Right atrium auricular region (tissue), 2 donors: Measurements from ENCODE around the gene DLG2. TPM values are rescaled to one million over a fixed set of nuclear protein-coding genes. Genes with fewer than 3 reads are reported as not detected.

Experiments used
- DNase-seq: peaks from one replicate; pipeline ENCODE4 v3.0.0-alpha.2; 2019; ENCODE audit warnings: low spot score
- H3K27ac ChIP-seq, 2 donors: fragments of 200-600 bp; sonication (generic); 1 replicate in 1 of 2; 2 replicates in 1 of 2; pipeline ENCODE4 v1.5.1; 2016 to 2019
- H3K27me3 ChIP-seq, 2 donors: fragments of 200-600 bp; sonication (generic); one replicate each; pipeline versions ENCODE4 v1.5.1 to v1.6.0; 2017 to 2019
- H3K36me3 ChIP-seq: fragments of 200-600 bp; sonication (generic); one replicate; pipeline ENCODE4 v1.5.1; 2016
- H3K4me1 ChIP-seq, 2 donors: fragments of 200-600 bp; sonication (generic); one replicate each; pipeline versions ENCODE4 v1.5.1 to v1.6.0; 2017 to 2019
- H3K4me3 ChIP-seq, 2 donors: fragments of 200-600 bp; sonication (generic); 1 replicate in 1 of 2; 2 replicates in 1 of 2; pipeline ENCODE4 v1.5.1; 2017 to 2019; ENCODE audit warnings: mild to moderate bottlenecking in 1 of 2, moderate library complexity in 1 of 2
- H3K9me3 ChIP-seq, 2 donors: fragments of 200-600 bp; sonication (generic); one replicate each; pipeline ENCODE4 v1.5.1; 2019
- CTCF ChIP-seq, 2 donors: fragments of 200-600 bp; sonication (generic); IDR thresholded peaks; one replicate each; pipeline ENCODE4 v1.5.1; 2019; ENCODE audit warnings: antibody characterized with exemption in 2 of 2
- total RNA-seq, 2 donors: library from RNA; depleted of rRNA; stranded (reverse); fragments of >200 nt; gene quantifications; one replicate each; pipeline ENCODE4 v1.1.0, GENCODE V29; 2016

DLG2 gene
- total RNA-seq, 2 donors from 2014 or later, result 6.6 to 6.7 TPM

DNA sequence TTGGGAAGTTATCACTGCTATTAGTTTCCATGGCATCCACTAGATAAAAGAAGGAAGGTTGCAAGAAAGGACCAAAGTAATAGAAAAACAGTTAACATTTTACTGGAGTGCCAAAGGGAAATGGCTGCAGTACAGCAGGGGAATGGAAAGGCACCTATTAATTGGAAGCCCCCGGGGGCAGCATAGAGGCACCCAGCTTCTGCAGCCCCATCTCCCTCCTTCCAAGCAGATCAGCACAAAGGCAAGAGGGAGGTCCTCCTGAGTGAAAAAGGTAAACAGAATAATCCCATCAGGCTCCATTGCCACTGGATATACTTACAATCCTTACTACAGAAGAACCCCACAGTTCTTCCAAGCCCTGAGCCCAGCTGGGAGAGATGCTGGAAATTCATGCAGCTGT lies 887.1 kb downstream of the DLG2 start:
- no peak for DNase-seq
- TF ChIP-seq CTCF (IDR thresholded peaks at IDR 0.05), result no peak

DNA sequence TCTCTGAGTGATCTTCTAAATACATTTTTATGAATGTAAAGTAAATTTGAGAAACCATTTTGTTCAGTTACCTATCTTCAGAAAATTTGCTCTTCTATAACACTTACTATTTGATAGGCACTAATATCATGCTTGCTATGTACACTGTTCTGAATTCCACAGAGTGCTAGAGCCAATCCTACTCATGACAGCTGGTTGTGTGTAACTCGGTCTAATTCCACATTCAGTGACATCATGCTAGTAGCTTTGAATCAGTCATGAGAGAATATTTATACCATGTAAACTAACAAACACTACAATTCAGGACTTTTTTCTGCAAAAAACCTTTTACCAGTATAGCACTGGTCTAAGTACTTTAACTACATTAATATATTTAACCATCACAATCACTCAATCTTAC lies 902.9 kb downstream of the DLG2 start:
- Histone ChIP-seq H3K4me1 (peaks cover 0 to 8% of the 10 kb centered on the region in 2 donors), H3K36me3 (no peaks in the 10 kb centered on the region), H3K27ac (no peak overlapping the region), H3K27me3 (no peaks in the 10 kb centered on the region), H3K9me3 (no peaks in the 10 kb centered on the region), H3K4me3 (no peak overlapping the region)
- no peak for DNase-seq
- TF ChIP-seq CTCF (IDR thresholded peaks at IDR 0.05), result no peak

More for the DNA sequence above, 887.1 kb downstream of the DLG2 start:
- no peak overlapping the region for H3K4me3 ChIP-seq
- H3K27me3 ChIP-seq, result no peaks in the 10 kb centered on the region
- no peak overlapping the region for H3K27ac ChIP-seq
- H3K36me3 ChIP-seq, result no peaks in the 10 kb centered on the region
- no peaks in the 10 kb centered on the region for H3K9me3 ChIP-seq
- no peaks in the 10 kb centered on the region for H3K4me1 ChIP-seq

DNA sequence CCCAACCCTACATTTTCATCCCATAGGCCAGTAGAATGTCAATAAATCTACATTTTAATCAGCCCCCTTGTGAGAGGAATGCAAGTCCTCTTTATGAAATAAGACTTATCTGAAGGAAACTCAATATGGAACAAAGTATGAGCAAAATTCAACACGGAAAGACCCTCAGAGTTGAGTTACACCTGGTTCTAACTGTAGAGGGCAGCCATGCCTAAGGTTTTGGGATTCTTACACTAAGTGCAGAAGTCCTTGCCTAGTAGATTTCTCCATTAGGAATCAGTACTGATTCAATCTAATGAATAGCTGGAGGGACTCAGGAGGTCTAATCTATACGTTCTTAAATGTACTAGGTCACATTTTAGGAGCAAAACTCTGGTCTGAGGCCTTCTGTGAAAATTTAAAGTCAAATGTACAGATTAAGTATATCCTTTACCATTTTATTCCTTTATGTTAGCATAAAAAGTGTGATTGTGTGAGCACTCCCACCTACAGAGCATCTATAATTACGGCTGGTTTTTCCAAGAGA lies 904.5 kb downstream of the DLG2 start:
- H3K4me3 ChIP-seq, result no peak overlapping the region
- no peaks in the 10 kb centered on the region for H3K9me3 ChIP-seq
- TF ChIP-seq CTCF (IDR thresholded peaks at IDR 0.05), result no peak
- peaks cover 0 to 8% of the 10 kb centered on the region in 2 donors for H3K4me1 ChIP-seq
- H3K36me3 ChIP-seq, result no peaks in the 10 kb centered on the region
- H3K27me3 ChIP-seq, result no peaks in the 10 kb centered on the region
- no peak for DNase-seq
- no peak overlapping the region for H3K27ac ChIP-seq

DNA sequence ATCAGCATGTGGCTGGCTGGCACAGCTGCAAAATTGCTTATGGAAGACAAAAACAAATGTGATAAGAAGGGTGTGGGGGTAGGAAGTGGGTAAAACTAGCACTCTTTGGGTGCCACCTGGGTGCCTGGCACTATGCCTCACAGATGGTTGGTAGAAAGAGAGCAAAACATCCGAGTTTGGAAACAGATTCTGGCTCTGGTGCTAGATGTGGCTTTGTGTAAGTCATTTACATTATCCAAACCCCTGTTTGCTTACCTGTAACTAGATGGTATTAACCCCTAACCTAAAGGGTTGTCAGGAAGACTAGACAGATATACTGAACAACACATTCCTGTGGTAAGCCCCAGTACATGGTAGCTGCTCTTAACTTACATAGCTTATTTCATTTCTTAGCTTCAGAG lies 905.6 kb downstream of the DLG2 start:
- Histone ChIP-seq H3K4me1 (peaks cover 0 to 8% of the 10 kb centered on the region in 2 donors), H3K27ac (no peak overlapping the region), H3K4me3 (no peak overlapping the region), H3K27me3 (no peaks in the 10 kb centered on the region), H3K9me3 (no peaks in the 10 kb centered on the region), H3K36me3 (no peaks in the 10 kb centered on the region)
- no peak for DNase-seq
- TF ChIP-seq CTCF (IDR thresholded peaks at IDR 0.05), result no peak

GRCh38 chr11:84720706-84721402 lies 906.3 kb downstream of the DLG2 start:
- Histone ChIP-seq H3K27me3 (no peaks in the 10 kb centered on the region), H3K27ac (peak overlapping the region in 1 of 2 donors; percentile 37), H3K36me3 (no peaks in the 10 kb centered on the region), H3K4me3 (peak overlapping the region; percentile 40 to 62), H3K4me1 (peaks cover 0 to 8% of the 10 kb centered on the region in 2 donors), H3K9me3 (no peaks in the 10 kb centered on the region)
- no peak for TF ChIP-seq CTCF (IDR thresholded peaks at IDR 0.05)
- peak; percentile 58 for DNase-seq
